AG04450 (cell line): Measurements from ENCODE around the gene MAGEC1. TPM values are rescaled to one million over a fixed set of nuclear protein-coding genes. Genes with fewer than 3 reads are reported as not detected.

ENCODE experiments used
- CTCF ChIA-PET: fragments of 300-600, 350-600 bp; formaldehyde crosslinking; extraction: SDS; loops from one replicate; lab custom pipeline; 2022; ENCODE audit warnings: antibody characterized with exemption, inconsistent platforms; lab: Charles Lee
- POLR2A ChIA-PET: fragments of 350-600 bp; formaldehyde crosslinking; extraction: SDS; loops from one replicate; lab custom pipeline; 2021; ENCODE audit warnings: antibody characterized with exemption, inconsistent platforms; lab: Yijun Ruan, JAX
- DNase-seq: peaks from one replicate; pipeline ENCODE4 v3.0.0-alpha.2; 2011; ENCODE audit warnings: low read depth, low spot score
- H3K27ac ChIP-seq: one replicate; pipeline ENCODE4 v1.5.1; 2012; ENCODE audit warnings: low read depth, low read length, control low read depth
- H3K27me3 ChIP-seq: one replicate; pipeline ENCODE4 v1.6.0; 2012; ENCODE audit warnings: low read length; ENCODE audit not compliant: control insufficient read depth, insufficient read depth
- H3K4me3 ChIP-seq: 2 replicates; pipeline ENCODE4 v1.5.1; 2011; ENCODE audit warnings: mild to moderate bottlenecking, low read depth, low read length, control low read depth
- H3K9me3 ChIP-seq: 2 replicates; pipeline ENCODE4 v1.5.1; 2012; ENCODE audit warnings: low read length; ENCODE audit not compliant: control insufficient read depth, insufficient read depth
- CTCF ChIP-seq: IDR thresholded peaks from 2 replicates; pipeline ENCODE4 v1.5.1; 2011; ENCODE audit warnings: low read depth, low read length, control low read depth, inconsistent platforms
- polyA plus RNA-seq: library from polyadenylated mRNA; depleted of rRNA; stranded (reverse); fragments of >200 nt; gene quantifications from 2 replicates; pipeline ENCODE4 v1.2.3, GENCODE V29; 2011

Gene MAGEC1
- polyA plus RNA-seq, 1 experiment: not detected

GRCh38 chrX:141928432-141928831, 24.7 kb downstream of the MAGEC1 start:
- ChIA-PET CTCF (no interaction called here), POLR2A (no interaction called here)
- no peak for TF ChIP-seq CTCF
- no peak overlapping the region for H3K27ac ChIP-seq
- H3K9me3 ChIP-seq: peaks cover 3% of the 10 kb centered on the region; the same call in 1 of the 2 replicates
- H3K4me3 ChIP-seq: no peak overlapping the region
- DNase-seq: no peak
- no peaks in the 10 kb centered on the region for H3K27me3 ChIP-seq

GRCh38 chrX:141934059-141934641, 30.5 kb downstream of the MAGEC1 start:
- POLR2A ChIA-PET: no interaction called here

GRCh38 chrX:141935645-141936044, 32.0 kb downstream of the MAGEC1 start:
- Histone ChIP-seq H3K27me3 (no peaks in the 10 kb centered on the region), H3K4me3 (no peak overlapping the region), H3K9me3 (peaks cover 3% of the 10 kb centered on the region; the same call in 1 of the 2 replicates), H3K27ac (no peak overlapping the region)
- ChIA-PET CTCF (no interaction called here), POLR2A (no interaction called here)
- TF ChIP-seq CTCF: no peak
- DNase-seq: no peak

More at GRCh38 chrX:141934059-141934641, 30.5 kb downstream of the MAGEC1 start:
- Histone ChIP-seq H3K9me3 (peaks cover 3% of the 10 kb centered on the region; the same call in 1 of the 2 replicates), H3K4me3 (no peak overlapping the region), H3K27ac (no peak overlapping the region), H3K27me3 (no peaks in the 10 kb centered on the region)
- CTCF ChIA-PET: no interaction called here
- no peak for DNase-seq
- no peak for TF ChIP-seq CTCF

- TF ChIP-seq CTCF: no peak
- no peak for DNase-seq
- ChIA-PET POLR2A (no interaction called here), CTCF (no interaction called here)
- H3K27ac ChIP-seq: no peak overlapping the region
- H3K27me3 ChIP-seq: no peaks in the 10 kb centered on the region
- peaks cover 2% of the 10 kb centered on the region; the same call in 1 of the 2 replicates for H3K9me3 ChIP-seq
- H3K4me3 ChIP-seq: no peak overlapping the region
These were observed 32.4 kb downstream of the MAGEC1 start for GRCh38 chrX:141936080-141936479.

- ChIA-PET CTCF (no interaction called here), POLR2A (no interaction called here)
- Histone ChIP-seq H3K27me3 (no peaks in the 10 kb centered on the region), H3K27ac (no peak overlapping the region), H3K9me3 (no peaks in the 10 kb centered on the region), H3K4me3 (no peak overlapping the region)
- no peak for TF ChIP-seq CTCF
- DNase-seq: no peak
These were observed 37.5 kb downstream of the MAGEC1 start for GRCh38 chrX:141941234-141941633.
